Osteoblast (primary cell): ENCODE measurements around the gene TRUB2. TPM values are rescaled to one million over a fixed set of nuclear protein-coding genes. Genes with fewer than 3 reads are reported as not detected.

ENCODE experiments used
- DNase-seq: peaks from one replicate; pipeline ENCODE4 v3.0.0; 2011; ENCODE audit warnings: low spot score, mixed read lengths; ENCODE audit not compliant: insufficient read length; ENCODE audit errors: missing footprints
- H2AFZ ChIP-seq: 2 replicates; pipeline ENCODE4 v1.6.0; 2011; ENCODE audit warnings: mild to moderate bottlenecking, low read length
- H3K27ac ChIP-seq: 2 replicates; pipeline ENCODE4 v1.5.1; 2011; ENCODE audit warnings: mild to moderate bottlenecking, low read depth, low read length, moderate library complexity
- H3K27me3 ChIP-seq: 2 replicates; pipeline ENCODE4 v1.6.0; 2012; ENCODE audit warnings: mild to moderate bottlenecking, control low read depth, inconsistent platforms, low read length, moderate library complexity; ENCODE audit not compliant: insufficient read depth
- H3K36me3 ChIP-seq: 2 replicates; pipeline ENCODE4 v1.5.1; 2011; ENCODE audit warnings: mild to moderate bottlenecking, low read length, control low read depth, moderate library complexity; ENCODE audit not compliant: insufficient read depth
- H3K4me1 ChIP-seq: 2 replicates; pipeline ENCODE4 v1.5.1; 2011; ENCODE audit warnings: mild to moderate bottlenecking, low read length, control low read depth, moderate library complexity; ENCODE audit not compliant: insufficient read depth
- H3K4me2 ChIP-seq: 2 replicates; pipeline ENCODE4 v1.6.0; 2011; ENCODE audit warnings: mild to moderate bottlenecking, low read length; ENCODE audit not compliant: insufficient read depth
- H3K4me3 ChIP-seq: fragments of 200-600 bp; sonication (generic); 3 replicates; pipeline ENCODE4 v1.5.1; 2012; ENCODE audit warnings: mild to moderate bottlenecking, low read length, inconsistent platforms; ENCODE audit not compliant: insufficient read depth
- H3K79me2 ChIP-seq: 2 replicates; pipeline ENCODE4 v1.6.0; 2012; ENCODE audit warnings: mild to moderate bottlenecking, low read length, control low read depth, inconsistent platforms; ENCODE audit not compliant: insufficient read depth
- H3K9me3 ChIP-seq: 2 replicates; pipeline ENCODE4 v1.5.1; 2011; ENCODE audit warnings: low read depth, low read length, control low read depth
- H4K20me1 ChIP-seq: 2 replicates; pipeline ENCODE4 v1.6.0; 2012; ENCODE audit warnings: mild to moderate bottlenecking, low read length, control low read depth; ENCODE audit not compliant: insufficient read depth
- total RNA-seq: library from RNA; depleted of rRNA; stranded (reverse); fragments of >200 nt; gene quantifications from 2 replicates; pipeline ENCODE4 v1.2.3, GENCODE V29; 2012
- TF ChIP-seq, protein P1 (sequence below): IDR thresholded peaks from 2 replicates; pipeline ENCODE4 v1.5.1; 2011; ENCODE audit warnings: mild to moderate bottlenecking, low read depth, low read length, moderate library complexity; ENCODE audit errors: extremely low read depth

TRUB2 gene
- total RNA-seq, 1 donor = 16.3 TPM

DNA sequence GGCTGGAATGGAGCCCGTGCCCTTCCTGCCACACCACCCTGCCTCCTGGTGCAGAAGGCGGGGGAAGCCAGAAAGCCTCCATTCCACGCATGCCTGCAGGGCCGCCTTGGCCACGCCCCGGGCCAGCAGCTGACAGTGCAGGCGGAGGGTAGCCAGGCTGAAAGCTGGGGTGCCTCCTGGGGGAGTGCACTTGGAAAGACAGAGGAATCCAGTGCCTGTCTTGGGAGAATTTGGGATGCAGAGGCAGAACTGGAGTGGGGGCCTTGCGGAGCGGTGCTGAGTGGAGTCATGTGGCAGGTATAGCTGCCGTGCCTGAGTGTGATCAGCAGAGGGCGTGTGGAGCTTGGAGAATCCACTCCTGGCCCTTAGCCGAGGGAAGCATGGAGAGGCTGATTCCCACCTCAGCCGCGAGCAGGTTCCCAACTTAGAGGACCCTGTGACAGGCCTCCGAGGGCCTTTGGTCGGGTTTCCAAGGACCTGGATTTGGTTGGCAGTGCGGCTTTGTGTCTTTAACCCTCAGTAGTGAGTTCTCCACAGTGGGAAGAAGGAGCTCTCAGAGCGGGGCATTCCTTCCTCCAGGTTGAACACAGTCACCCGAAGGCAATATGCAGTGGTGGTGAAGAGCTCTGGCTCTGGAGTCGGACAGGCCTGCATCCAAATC, 39.9 kb upstream of the TRUB2 start:
- TF ChIP-seq, protein P1, sequence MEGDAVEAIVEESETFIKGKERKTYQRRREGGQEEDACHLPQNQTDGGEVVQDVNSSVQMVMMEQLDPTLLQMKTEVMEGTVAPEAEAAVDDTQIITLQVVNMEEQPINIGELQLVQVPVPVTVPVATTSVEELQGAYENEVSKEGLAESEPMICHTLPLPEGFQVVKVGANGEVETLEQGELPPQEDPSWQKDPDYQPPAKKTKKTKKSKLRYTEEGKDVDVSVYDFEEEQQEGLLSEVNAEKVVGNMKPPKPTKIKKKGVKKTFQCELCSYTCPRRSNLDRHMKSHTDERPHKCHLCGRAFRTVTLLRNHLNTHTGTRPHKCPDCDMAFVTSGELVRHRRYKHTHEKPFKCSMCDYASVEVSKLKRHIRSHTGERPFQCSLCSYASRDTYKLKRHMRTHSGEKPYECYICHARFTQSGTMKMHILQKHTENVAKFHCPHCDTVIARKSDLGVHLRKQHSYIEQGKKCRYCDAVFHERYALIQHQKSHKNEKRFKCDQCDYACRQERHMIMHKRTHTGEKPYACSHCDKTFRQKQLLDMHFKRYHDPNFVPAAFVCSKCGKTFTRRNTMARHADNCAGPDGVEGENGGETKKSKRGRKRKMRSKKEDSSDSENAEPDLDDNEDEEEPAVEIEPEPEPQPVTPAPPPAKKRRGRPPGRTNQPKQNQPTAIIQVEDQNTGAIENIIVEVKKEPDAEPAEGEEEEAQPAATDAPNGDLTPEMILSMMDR = peak; percentile 93
- Histone ChIP-seq H3K27me3 (no peaks in the 10 kb centered on the region), H3K4me1 (peaks cover 18% of the 10 kb centered on the region), H3K4me3 (peak overlapping the region; percentile 72), H3K27ac (no peak overlapping the region), H4K20me1 (no peaks in the 10 kb centered on the region), H2AFZ (peak overlapping the region; percentile 88), H3K4me2 (peak overlapping the region; percentile 88), H3K36me3 (no peaks in the 10 kb centered on the region), H3K79me2 (no peaks in the 10 kb centered on the region), H3K9me3 (no peaks in the 10 kb centered on the region)
- peak; percentile 98 for DNase-seq

DNA sequence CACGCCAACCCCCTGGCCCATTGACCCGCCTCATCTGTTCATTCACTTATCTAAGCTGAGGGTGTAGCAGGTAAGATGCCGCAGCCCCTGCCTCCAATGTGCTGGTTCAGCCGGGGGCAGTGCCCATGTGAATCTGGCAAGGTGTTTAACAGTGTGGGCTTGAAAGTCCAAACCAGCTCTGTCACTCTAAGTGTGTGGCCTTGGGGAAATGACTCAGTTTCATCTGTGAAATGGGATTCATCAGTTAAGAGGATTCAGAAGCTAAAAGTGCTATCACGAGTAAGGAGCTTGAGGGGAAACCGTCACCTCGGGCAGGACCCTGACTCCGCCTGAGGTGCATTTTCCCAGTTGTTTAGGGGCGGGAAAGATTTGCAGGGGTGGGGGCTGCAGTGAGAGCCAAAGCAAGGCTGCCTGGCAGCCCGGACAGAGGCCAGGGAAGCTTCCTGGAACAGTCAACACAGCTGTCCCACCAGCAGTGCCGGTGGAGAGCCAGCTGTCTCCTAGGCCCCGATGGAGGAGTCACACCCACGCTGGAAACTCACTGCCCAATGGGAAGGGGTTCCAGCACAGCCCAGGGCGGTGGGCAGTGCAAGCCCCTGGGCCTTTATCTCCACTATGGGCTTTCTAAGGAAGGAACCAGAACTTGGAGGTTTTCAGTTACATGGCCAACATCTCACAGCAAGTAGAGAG, 39.2 kb upstream of the TRUB2 start:
- no peaks in the 10 kb centered on the region for H3K79me2 ChIP-seq
- peak overlapping the region; percentile 72 for H3K4me3 ChIP-seq
- H3K27ac ChIP-seq = no peak overlapping the region
- peak overlapping the region; percentile 88 for H3K4me2 ChIP-seq
- H3K27me3 ChIP-seq = no peaks in the 10 kb centered on the region
- TF ChIP-seq, protein P1 = no peak
- peak; percentile 81 for DNase-seq
- H3K9me3 ChIP-seq = no peaks in the 10 kb centered on the region
- H4K20me1 ChIP-seq = no peaks in the 10 kb centered on the region
- peak overlapping the region; percentile 88 for H2AFZ ChIP-seq
- H3K36me3 ChIP-seq = no peaks in the 10 kb centered on the region
- H3K4me1 ChIP-seq = peaks cover 18% of the 10 kb centered on the region

DNA sequence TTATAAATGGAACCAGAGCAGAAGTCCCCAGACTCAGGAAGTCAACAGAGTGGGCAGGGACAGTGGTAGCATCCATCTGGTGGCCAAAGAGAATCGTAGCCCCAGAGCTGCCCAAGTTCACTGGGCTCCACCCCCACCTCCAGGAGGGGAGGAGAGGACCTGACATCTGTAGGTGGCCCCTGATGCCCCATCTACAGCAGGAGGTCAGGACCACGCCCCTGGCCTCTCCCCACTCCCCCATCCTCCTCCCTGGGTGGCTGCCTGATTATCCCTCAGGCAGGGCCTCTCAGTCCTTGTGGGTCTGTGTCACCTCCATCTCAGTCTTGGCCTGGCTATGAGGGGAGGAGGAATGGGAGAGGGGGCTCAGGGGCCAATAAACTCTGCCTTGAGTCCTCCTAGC, 38.6 kb upstream of the TRUB2 start:
- Histone ChIP-seq H4K20me1 (no peaks in the 10 kb centered on the region), H3K79me2 (no peaks in the 10 kb centered on the region), H3K4me2 (no peak overlapping the region), H3K4me1 (peaks cover 18% of the 10 kb centered on the region), H3K9me3 (no peaks in the 10 kb centered on the region), H3K36me3 (peaks cover 1% of the 10 kb centered on the region), H3K27ac (no peak overlapping the region), H2AFZ (no peak overlapping the region), H3K4me3 (no peak overlapping the region), H3K27me3 (no peaks in the 10 kb centered on the region)
- DNase-seq = peak; percentile 67
- TF ChIP-seq, protein P1 = no peak

DNA sequence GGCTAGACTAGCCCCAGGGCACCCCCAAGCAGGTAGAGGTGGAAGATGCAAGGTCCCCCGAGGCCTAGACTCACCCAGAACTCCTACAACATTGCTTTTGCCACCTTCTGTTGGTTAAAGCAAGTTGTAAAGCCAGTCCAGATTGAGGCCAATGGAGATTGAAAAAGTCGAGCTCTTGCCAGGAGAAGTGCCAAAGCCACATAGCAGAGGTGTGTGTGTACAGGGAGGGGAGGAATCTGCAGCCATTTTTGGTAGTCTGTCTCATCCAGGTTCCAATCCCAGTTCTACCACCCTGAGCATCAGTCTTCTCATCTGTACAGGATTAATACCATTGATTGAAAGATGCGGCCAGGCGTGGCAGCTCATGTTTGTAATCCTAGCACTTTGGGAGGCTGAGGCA, 36.6 kb upstream of the TRUB2 start:
- no peak overlapping the region for H3K27ac ChIP-seq
- peak; percentile 45 for DNase-seq

More for the DNA sequence above, 36.6 kb upstream of the TRUB2 start:
- H2AFZ ChIP-seq = no peak overlapping the region
- H3K4me1 ChIP-seq = peaks cover 10% of the 10 kb centered on the region
- H3K79me2 ChIP-seq = no peaks in the 10 kb centered on the region
- no peaks in the 10 kb centered on the region for H4K20me1 ChIP-seq
- no peak overlapping the region for H3K4me3 ChIP-seq
- no peaks in the 10 kb centered on the region for H3K9me3 ChIP-seq
- peaks cover 6% of the 10 kb centered on the region for H3K36me3 ChIP-seq
- no peak overlapping the region for H3K4me2 ChIP-seq
- TF ChIP-seq, protein P1 = no peak
- no peaks in the 10 kb centered on the region for H3K27me3 ChIP-seq
